Spleen (tissue), 11 donors: ENCODE measurements around the gene SPECC1. TPM values are rescaled to one million over a fixed set of nuclear protein-coding genes. Genes with fewer than 3 reads are reported as not detected.

Experiments
- DNase-seq: peaks from one replicate; pipeline ENCODE4 v3.0.0-alpha.2; 2020
- H3K27ac ChIP-seq, 8 donors: fragments of 200-600 bp; sonication (generic) in 7 of 8; 1 replicate in 4 of 8; 2 replicates in 4 of 8; pipeline versions ENCODE4 v1.5.0 to v1.8.0; 2016 to 2021; ENCODE audit warnings: inconsistent platforms in 4 of 8, mild to moderate bottlenecking in 4 of 8, moderate library complexity in 1 of 8
- H3K27me3 ChIP-seq, 7 donors: fragments of 200-600 bp; sonication (generic) in 6 of 7; replicated peaks in 1 of 7; 1 replicate in 4 of 7; 2 replicates in 3 of 7; pipeline versions ENCODE4 v1.5.0 to v1.8.0; 2016 to 2021; ENCODE audit warnings: inconsistent platforms in 3 of 7, mild to moderate bottlenecking in 1 of 7
- H3K36me3 ChIP-seq, 6 donors: fragments of 200-600 bp; sonication (generic) in 5 of 6; 1 replicate in 4 of 6; 2 replicates in 2 of 6; pipeline versions ENCODE4 v1.5.0 to v1.8.0; 2016 to 2021; ENCODE audit warnings: inconsistent platforms in 2 of 6
- H3K4me1 ChIP-seq, 6 donors: fragments of 200-600 bp; sonication (generic) in 5 of 6; 1 replicate in 3 of 6; 2 replicates in 3 of 6; pipeline versions ENCODE4 v1.5.0 to v1.8.0; 2016 to 2021; ENCODE audit warnings: inconsistent platforms in 3 of 6
- H3K4me3 ChIP-seq, 8 donors: fragments of 200-600 bp; sonication (generic) in 7 of 8; 1 replicate in 4 of 8; 2 replicates in 4 of 8; pipeline versions ENCODE4 v1.5.0 to v1.8.0; 2016 to 2021; ENCODE audit warnings: inconsistent platforms in 4 of 8, mild to moderate bottlenecking in 4 of 8, moderate library complexity in 2 of 8
- H3K9me3 ChIP-seq, 8 donors: fragments of 200-600 bp; sonication (generic) in 7 of 8; 1 replicate in 4 of 8; 2 replicates in 4 of 8; pipeline versions ENCODE4 v1.5.0 to v1.8.0; 2016 to 2021; ENCODE audit warnings: inconsistent platforms in 4 of 8
- POLR2A ChIP-seq, 3 donors: fragments of 450-650 bp; IDR thresholded peaks; one replicate each; pipeline ENCODE4 v1.5.1; 2017; ENCODE audit warnings: antibody characterized with exemption in 3 of 3, mild to moderate bottlenecking in 1 of 3
- POLR2AphosphoS5 ChIP-seq, 3 donors: sonication (generic); formaldehyde crosslinking; IDR thresholded peaks; one replicate each; pipeline ENCODE4 v1.5.1; 2017; ENCODE audit warnings: antibody characterized with exemption in 3 of 3
- WGBS, 5 donors: extraction: QIAGEN DNeasy Blood & Tissue Kit in 3 of 5; methylation state at CpG; one replicate each; pipeline versions ENCODE4 v1.1.5 to v1.1.7; 2013 to 2018; 5-methylcytosine and 5-hydroxymethylcytosine counted together
- intact Hi-C: fragments of 100-400 bp; cut with DNase I; formaldehyde crosslinking; loops from one replicate; pipeline ENCODE4 v1.15.0; 2023; ENCODE audit warnings: low total_unique reads
- polyA plus RNA-seq, 3 donors: library from polyadenylated mRNA; stranded (reverse); fragments of 200-250 nt; gene quantifications; one replicate each; pipeline ENCODE4 v1.2.1, GENCODE V29; 2013
- total RNA-seq, 7 donors: library from RNA; depleted of rRNA in 3 of 7; stranded (reverse); fragments of >200 nt in 3 of 7; fragmentation: NEBNext Ultra II Directional in 4 of 7; extraction: Animal tissue kit (Norgen Biotek cat#: 25700) in 4 of 7; gene quantifications; one replicate each; pipeline versions ENCODE4 v1.1.0 to v1.2.1, GENCODE V29; 2016 to 2021
- TF ChIP-seq, protein P1 (sequence below), 11 experiments: fragments of 200-600 bp in 7 of 11; fragments of 450-650 bp in 4 of 11; sonication (generic) in 4 of 11; IDR thresholded peaks in 8 of 11; conservative IDR thresholded peaks in 3 of 11; 1 replicate in 7 of 11; 2 replicates in 4 of 11; pipeline versions ENCODE4 v1.4.0 to v1.8.0; 2016 to 2021; ENCODE audit warnings: antibody characterized with exemption in 11 of 11, inconsistent platforms in 4 of 11, mild to moderate bottlenecking in 1 of 11
- donor health status: healthy with polysubstance abuse.
- donor health status: DM: no; HTN: no; CAD: no; lungs with moderate emphysema.
- donor health status: DM: no; HTN: no; CAD: no.
- donor health status: Bipolar disorder and iron deficiency.
- donor health status: healthy.
- donor health status: DM: no; HTN: no; CAD: no.
- donor health status: DM: yes; HTN: yes; CAD: no.

The SPECC1 gene
- total and polyA plus RNA-seq, 10 donors = 7.4 to 129 (median 84.8) TPM

DNA sequence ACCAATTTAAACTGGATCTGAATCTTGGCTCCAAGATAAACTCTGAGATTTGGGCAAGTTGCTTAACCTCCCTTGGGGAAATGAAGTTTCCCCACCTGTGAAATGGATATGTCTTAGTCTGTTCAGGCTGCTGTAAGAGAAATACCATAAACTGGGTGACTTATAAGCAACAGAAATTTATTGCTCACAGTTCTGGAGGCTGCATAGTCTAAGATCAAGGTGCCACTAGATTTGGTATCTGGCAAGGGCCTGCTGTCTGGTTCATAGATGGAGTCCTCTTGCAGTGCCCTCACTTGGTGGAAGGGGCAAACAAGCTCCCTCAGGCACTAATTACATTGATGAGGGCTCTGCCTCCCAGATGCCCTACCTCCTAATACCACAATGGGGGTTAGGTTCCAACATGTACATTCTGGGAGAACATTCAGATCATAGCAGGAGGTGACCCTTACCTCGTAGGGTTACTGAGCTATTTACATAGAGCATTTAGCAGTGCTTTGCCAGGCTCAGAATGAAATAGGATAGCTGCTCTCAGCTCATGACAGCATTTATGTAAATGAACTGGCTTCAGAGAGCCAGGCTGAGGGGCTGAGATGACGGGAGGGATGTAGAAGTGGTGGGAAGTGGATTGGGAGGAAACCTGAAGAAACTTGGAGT is 83.9 kb downstream of the SPECC1 start:
- intact Hi-C loops = no loop called here
- peaks cover 0 to 17% (median 0%) of the 10 kb centered on the region in 6 donors for H3K36me3 ChIP-seq
- no peaks in the 10 kb centered on the region for H3K9me3 ChIP-seq
- TF ChIP-seq POLR2AphosphoS5 (IDR thresholded peaks at IDR 0.05) = no peak
- TF ChIP-seq, protein P1, sequence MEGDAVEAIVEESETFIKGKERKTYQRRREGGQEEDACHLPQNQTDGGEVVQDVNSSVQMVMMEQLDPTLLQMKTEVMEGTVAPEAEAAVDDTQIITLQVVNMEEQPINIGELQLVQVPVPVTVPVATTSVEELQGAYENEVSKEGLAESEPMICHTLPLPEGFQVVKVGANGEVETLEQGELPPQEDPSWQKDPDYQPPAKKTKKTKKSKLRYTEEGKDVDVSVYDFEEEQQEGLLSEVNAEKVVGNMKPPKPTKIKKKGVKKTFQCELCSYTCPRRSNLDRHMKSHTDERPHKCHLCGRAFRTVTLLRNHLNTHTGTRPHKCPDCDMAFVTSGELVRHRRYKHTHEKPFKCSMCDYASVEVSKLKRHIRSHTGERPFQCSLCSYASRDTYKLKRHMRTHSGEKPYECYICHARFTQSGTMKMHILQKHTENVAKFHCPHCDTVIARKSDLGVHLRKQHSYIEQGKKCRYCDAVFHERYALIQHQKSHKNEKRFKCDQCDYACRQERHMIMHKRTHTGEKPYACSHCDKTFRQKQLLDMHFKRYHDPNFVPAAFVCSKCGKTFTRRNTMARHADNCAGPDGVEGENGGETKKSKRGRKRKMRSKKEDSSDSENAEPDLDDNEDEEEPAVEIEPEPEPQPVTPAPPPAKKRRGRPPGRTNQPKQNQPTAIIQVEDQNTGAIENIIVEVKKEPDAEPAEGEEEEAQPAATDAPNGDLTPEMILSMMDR (IDR thresholded peaks at IDR 0.05 in 8 of 11, conservative IDR thresholded peaks at IDR 0.05 in 3 of 11) = no peak
- TF ChIP-seq POLR2A (IDR thresholded peaks at IDR 0.05) = no peak
- DNase-seq = no peak
- no peak overlapping the region for H3K4me3 ChIP-seq
- peak overlapping the region in 1 of 8 donors; percentile 60 for H3K27ac ChIP-seq
- WGBS, 5 donors = 71 to 88% (median 84%) methylated on average over 2 of the region's 2 CpGs
- no peaks in the 10 kb centered on the region for H3K27me3 ChIP-seq
- peaks cover 0 to 19% (median 2%) of the 10 kb centered on the region in 6 donors for H3K4me1 ChIP-seq

- Histone ChIP-seq H3K9me3 (no peaks in the 10 kb centered on the region), H3K27ac (no peak overlapping the region), H3K27me3 (no peaks in the 10 kb centered on the region), H3K4me1 (peaks cover 0 to 13% (median 2%) of the 10 kb centered on the region in 6 donors), H3K36me3 (peaks cover 0 to 18% (median 0%) of the 10 kb centered on the region in 6 donors), H3K4me3 (no peak overlapping the region)
- 36 to 93% (median 50%) methylated on average over 1 of the region's 1 CpG for WGBS, 5 donors
- no peak for DNase-seq
- intact Hi-C loops = no loop called here
- TF ChIP-seq, protein P1 (IDR thresholded peaks at IDR 0.05 in 8 of 11, conservative IDR thresholded peaks at IDR 0.05 in 3 of 11) = no peak
- TF ChIP-seq POLR2AphosphoS5 (IDR thresholded peaks at IDR 0.05) = no peak
Measured at GRCh38 chr17:20094777-20095176, 85.6 kb downstream of the SPECC1 start.

GRCh38 chr17:20095336-20096080 is 86.3 kb downstream of the SPECC1 start:
- Histone ChIP-seq H3K9me3 (no peaks in the 10 kb centered on the region), H3K4me1 (peaks cover 0 to 9% (median 0%) of the 10 kb centered on the region in 6 donors), H3K4me3 (no peak overlapping the region), H3K27ac (peak overlapping the region in 1 of 8 donors; percentile 36), H3K36me3 (peaks cover 0 to 18% (median 0%) of the 10 kb centered on the region in 6 donors), H3K27me3 (no peaks in the 10 kb centered on the region)
- intact Hi-C loops = no loop called here
- TF ChIP-seq, protein P1 (IDR thresholded peaks at IDR 0.05 in 8 of 11, conservative IDR thresholded peaks at IDR 0.05 in 3 of 11) = peak in 2 of 11 experiments; percentile 19 to 34
- TF ChIP-seq POLR2A (IDR thresholded peaks at IDR 0.05) (no peak), POLR2AphosphoS5 (IDR thresholded peaks at IDR 0.05) (peak; percentile 24 to 35 (median 33))
- 47 to 74% (median 64%) methylated on average over 15 to 18 of the region's 18 CpGs for WGBS, 5 donors
- no peak for DNase-seq

DNA sequence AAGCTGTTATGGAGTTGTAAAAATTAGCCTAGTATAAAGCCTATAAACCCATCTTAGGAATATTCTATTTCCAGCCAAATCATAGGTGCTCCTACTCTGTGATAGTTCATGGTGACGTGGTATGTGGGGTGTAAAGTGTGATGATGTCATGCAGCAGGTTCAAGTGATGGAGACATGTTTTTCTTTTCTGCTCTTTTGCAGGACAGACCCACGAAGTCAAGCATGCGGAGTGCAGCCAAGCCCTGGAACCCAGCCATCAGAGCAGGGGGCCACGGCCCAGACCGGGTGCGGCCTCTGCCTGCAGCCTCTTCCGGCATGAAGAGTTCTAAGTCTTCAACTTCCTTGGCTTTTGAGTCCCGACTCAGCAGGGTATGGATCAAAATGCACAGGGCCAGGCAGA is 87.3 kb downstream of the SPECC1 start:
- intact Hi-C loops = no loop called here

More for the DNA sequence above, 87.3 kb downstream of the SPECC1 start:
- peaks cover 0 to 18% (median 0%) of the 10 kb centered on the region in 6 donors for H3K36me3 ChIP-seq
- no peak overlapping the region for H3K27ac ChIP-seq
- H3K4me1 ChIP-seq = peaks cover 0 to 9% (median 0%) of the 10 kb centered on the region in 6 donors
- TF ChIP-seq, protein P1 (IDR thresholded peaks at IDR 0.05 in 8 of 11, conservative IDR thresholded peaks at IDR 0.05 in 3 of 11) = no peak
- TF ChIP-seq POLR2AphosphoS5 (IDR thresholded peaks at IDR 0.05) (no peak), POLR2A (IDR thresholded peaks at IDR 0.05) (no peak)
- no peak for DNase-seq
- H3K4me3 ChIP-seq = no peak overlapping the region
- H3K27me3 ChIP-seq = no peaks in the 10 kb centered on the region
- H3K9me3 ChIP-seq = no peaks in the 10 kb centered on the region
- 62 to 91% (median 82%) methylated on average over 8 of the region's 8 CpGs for WGBS, 5 donors
